NCI-H2171 (cell line): Measurements from ENCODE around the gene IFT25.

Experiments
- DNase-seq: peaks from one replicate; lab custom pipeline; 2025; lab: John Stamatoyannopoulos, UW

The IFT25 gene

DNA sequence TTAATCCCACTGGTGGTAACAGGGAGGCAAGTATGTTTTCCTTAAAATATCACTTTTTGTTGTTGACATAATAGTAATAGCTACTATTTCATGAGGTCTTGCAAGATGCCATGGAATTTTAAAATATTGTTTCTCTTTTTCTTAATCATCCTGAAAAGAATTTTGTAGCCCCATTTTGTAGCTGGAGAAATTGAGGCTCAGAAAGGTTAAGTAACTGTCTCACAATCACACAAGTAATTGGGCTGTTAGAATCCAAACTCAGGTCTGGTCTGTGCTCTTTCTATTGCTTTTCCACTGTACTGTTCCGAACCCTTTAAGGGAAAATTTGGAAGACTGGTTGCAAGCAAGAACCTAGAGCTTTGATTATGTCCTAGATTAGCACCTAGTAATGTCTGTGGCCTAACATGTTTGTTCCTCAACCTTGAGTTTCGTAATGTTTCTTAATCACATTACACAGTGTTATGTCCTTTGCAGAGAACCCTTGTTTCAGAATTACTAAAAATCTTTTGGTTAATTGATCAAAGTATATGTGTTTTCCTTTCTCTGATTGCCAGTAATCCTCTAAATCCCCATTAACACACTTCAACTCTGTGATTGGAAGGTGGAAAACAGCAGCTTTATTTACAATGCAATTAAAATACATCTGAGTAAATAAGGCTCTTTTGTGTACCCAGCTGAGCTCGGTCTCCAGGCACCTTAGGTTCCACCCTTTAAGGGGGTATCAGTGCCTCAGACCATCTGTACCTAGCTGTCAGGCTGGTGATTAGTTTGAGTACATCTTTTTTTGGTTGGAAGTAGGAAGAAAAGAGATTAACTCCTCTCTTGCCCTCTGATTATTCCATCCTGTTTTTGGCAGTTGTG is 11.0 kb upstream of the IFT25 start:
- peak; percentile 88 for DNase-seq

DNA sequence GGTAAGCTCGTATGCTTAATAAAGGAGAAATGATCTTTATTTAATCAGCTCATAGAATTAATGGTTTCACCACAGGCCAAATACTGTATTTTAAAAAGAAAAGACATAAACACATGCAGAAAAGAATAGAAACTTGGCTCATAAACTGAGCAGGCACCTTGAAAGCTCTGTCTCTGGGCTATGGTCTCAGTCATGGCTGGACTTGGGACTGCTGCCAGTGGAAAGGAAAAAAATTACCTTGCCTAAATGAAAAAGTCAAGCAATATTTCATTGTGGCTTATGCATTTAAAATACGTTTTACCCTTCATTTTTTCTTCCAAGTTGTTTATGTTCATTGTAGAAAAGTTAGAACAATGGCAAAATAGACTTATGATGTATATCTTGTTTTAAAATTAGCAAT is 8.6 kb upstream of the IFT25 start:
- DNase-seq: no peak

DNA sequence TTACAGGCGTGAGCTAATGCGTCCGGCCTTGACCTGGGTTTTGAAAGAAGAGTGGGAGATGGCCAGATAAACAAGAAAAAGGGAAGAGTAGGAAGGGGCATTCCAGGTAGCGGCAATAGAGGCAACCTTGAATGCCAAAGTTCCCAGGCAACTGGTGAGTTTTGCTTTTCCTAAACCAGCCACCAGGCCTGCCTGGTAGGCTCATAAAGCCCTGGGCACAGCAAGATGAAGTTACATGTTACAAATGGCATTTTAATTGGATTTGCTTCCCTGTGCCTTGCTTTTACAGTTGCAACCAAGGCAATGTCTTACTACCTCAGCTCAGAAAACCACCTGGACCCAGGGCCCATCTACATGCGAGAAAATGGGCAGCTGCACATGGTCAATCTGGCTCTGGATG is 6.2 kb upstream of the IFT25 start:
- no peak for DNase-seq

GRCh38 chr1:53949023-53949990 is 3.8 kb upstream of the IFT25 start:
- peak; percentile 90 for DNase-seq

GRCh38 chr1:53948291-53948690 is 2.8 kb upstream of the IFT25 start:
- no peak for DNase-seq

DNA sequence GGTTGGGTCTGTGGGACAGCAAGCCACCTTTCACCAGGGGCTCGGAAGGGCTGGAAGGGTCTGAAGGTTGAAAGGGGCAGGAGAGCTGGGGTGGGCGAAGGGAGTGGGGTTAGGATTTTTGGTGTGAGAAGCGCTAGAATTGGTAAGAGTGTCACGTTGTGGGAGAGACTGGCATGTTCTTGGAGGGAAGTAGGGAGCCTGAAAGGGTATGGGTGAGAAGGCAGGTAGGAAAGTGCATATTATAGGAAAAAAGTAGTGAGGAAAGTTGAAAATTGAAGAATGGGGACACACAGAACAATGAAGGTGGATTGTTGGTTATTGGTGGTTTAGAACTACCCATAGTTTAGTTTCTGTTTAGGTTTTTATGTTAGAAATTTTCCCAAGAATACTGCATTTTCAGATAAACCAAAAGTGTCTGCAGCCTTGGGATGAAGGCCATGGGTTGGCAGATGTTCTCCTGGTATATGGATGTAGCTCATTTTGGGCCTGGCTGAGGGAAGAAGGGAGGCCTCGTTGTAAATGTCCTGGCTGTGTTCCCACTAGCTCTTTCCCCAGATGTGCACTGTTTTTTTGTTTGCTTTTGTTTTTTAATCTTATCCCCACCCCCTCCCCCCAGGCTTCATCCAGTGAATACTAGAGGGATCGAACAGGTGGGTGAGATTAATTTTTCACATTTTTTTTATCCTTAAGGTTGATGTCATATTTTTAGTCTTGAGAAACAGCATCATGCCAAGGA is 1.8 kb upstream of the IFT25 start:
- peak; percentile 9 for DNase-seq

DNA sequence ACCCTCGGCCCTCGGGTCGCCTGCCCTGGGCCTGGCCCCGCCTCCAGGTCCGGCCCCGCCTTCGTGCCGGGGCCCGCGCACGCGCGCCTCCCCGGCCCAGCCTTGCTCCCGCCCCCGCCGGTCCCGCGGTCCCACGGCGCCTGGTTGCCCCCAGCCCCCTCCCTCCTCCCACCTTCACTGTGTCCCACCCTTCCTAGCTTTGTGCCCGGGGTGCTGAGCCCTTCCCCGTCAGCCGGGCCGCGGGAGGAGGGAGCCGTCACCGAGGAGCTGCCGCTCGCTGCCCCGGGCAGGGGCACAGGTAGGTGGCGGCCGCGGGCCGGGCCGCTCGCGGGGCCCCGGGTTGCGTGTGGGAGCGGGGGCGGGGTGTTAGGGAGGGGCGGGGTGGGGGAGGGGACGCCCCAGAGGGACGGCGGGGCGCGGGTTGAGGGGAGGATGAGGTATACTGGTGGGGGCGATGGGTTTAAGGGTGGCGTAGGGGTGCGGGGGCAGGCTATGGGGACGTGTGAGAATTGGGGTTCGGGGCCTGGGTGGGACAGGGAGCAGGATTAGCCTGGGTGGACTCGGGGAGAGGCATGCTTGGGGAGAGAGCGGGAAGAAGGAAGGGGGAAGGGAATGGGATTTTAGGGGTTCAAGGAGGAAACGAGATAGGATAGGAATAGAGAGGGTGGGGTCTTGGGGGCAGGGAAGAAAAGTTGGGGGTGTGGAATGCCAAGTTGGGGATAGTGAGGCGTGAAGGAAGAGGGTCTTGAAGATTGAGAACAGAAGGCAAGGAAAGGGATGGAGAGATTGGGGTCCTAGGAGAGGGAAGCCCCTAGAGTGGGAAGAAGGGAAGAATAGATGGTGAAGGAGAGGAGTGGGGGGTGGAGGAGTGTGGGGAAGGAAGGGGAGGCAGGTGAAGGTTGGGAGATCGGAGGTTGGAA is 1.0 kb upstream of the IFT25 start, which contains the start of gene LRRC42:
Gene LRRC42, plus strand, starts transcription at position 99 of the 920 bp plus-strand sequence. CDS start 5,650 bp downstream, outside the sequence.
- DNase-seq: no peak

- no peak for DNase-seq
Measured at GRCh38 chr1:53945183-53945432, 391 bp downstream of the IFT25 start.

DNA sequence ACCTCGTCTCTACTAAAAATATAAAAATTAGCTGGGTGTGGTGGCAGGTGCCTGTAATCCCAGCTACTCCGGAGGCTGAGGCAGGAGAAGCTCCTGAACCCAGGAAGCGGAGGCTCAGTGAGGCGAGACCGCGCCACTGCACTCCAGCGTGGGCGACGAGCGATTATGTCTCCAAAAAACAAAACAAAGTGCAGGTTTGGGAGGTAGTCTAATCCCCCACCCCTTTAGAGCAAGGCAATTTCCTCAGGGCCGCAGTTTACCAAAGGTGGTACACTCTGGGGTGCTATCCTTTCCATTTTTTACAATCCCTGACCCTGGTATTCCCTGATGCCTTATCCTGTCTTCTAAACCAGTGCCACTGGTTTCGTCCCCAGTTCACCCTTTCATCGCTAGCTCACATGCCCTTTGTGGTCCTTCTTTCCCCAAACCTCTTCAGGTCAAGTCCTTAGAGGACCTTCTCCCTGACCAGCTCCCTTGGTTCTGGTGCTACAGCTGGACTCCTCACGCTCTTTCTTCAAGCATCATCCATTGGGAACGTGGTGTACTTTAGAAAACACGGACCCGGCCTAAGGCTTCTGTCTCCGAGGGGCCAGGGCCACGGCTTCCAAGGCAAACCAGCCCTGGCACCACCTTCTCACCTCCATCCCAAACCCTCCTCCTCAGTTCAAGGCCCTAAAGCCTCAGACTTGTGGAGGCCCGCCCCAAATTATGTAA is 873 bp downstream of the IFT25 start:
- no peak for DNase-seq

- DNase-seq: no peak
Measured at GRCh38 chr1:53943490-53944043, 1.9 kb downstream of the IFT25 start.

GRCh38 chr1:53943090-53943489 is 2.4 kb downstream of the IFT25 start:
- no peak for DNase-seq

DNA sequence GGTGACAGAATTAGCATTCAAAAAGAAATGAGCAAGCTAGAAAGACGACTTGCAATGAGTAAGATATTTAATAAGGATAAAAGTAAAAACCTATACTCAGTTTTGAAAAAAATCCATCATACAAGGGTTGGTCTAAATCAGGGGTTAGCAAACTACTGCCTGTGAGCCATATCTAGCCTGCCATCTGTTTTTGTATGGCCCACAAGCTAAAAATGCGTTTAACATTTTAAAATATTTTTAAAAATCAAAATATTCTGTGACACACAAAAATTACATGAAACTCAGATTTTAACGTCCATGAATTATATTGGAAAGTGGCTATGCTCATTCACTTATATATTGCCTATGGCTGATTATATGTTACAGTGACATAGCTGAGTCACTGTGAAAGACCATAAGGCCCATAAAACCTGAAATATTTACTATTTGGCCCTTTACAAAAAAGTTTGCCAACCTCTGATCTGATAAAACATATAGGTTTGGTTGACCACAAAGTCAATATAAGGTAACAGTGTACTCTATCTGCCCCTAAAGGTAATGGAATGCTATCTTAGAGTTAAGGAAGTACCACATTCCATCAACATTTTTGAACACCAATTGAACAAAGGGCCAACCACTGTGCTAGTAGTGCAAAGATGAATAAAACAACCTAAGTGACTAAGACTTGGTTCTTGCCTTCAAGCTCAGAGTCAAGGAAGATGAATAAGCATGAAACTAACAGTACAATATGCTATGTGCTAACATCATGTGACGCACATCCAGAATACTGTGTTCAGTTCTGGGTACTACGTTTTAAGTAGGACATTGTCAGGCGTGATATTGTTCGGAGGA is 3.2 kb downstream of the IFT25 start:
- DNase-seq: no peak

GRCh38 chr1:53938136-53938830 is 7.2 kb downstream of the IFT25 start:
- no peak for DNase-seq

GRCh38 chr1:53936430-53936829 is 9.1 kb downstream of the IFT25 start:
- DNase-seq: no peak

DNA sequence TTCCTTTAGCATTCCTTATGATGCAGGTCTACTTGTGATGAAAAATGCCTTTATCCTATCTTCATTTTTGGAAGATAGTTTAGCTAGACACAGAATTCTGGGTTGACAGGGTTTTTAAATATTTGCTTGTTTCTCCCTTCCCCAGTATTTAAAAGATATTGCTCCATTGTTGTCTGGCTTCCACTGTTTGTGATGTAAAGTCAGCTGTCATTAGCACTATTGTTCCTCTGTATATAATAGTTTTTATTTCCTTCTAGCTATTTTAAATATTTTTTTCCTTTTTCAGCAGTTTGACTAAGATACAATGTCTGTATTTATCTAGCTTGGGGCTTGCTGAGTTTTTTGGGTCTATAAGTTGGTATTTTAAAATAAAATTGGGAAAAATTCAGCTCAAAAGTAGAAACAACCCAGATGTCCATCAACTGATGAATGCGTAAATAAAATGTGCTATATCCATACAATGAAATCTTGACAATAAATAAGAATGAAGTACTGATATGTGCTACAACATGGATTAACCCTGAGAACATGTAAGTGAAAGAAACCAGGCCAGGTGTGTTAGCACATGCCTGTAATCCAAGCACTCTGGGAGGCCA is 11.2 kb downstream of the IFT25 start:
- no peak for DNase-seq

GRCh38 chr1:53931523-53931922 is 14.0 kb downstream of the IFT25 start:
- no peak for DNase-seq

DNA sequence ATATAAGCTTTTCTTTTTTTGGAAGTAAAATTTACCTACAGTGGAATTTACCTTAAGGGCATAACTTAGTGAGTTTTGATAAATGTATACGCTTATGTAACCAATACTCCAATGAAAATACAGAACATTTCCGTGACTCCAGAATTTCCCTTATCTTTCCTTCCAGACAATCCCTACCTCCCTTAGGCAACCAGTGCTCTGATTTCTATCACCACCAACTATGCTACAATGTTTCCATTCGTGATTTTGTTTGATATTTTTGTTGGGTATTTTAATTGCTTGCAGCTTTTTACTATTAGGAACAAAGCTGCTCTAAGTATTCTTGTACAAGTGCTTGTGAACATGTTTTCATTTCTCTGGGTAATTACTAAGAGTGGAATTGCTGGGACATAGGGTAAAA is 14.6 kb downstream of the IFT25 start:
- no peak for DNase-seq

DNA sequence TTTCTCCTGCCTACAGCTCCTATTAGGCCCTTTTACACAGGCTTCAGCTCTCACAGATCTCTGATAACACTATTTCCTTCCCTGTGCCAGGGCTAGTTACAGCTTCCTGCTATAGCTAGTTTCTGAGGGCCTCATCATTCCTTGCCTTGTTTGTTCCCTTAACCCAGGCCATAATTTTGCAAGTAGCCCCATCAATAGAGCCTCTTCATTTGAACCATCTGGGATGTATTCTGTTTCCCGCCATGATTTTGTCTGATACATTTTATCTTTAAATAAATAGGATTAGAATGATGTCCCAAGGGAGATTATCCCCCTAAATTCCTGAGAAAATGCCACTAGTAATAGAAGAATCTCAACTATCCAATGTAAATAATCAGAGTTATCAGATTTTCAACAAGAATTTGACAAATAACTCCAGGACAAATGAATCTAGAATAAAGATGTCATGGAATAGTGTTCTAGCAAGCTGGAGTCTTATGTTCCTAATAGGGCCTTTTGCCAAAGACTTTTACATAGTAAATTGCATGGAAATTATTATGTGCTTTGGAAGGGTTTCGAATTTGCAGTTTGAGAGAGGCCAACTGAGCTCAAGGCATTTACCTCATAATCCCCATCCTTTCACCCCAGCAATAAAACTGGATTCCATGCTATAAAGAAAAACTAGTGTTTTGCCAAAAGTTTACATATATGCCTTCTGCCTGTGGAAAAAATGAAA is 16.1 kb downstream of the IFT25 start:
- no peak for DNase-seq
